ENCODE data around the gene SLC24A3.

DNA sequence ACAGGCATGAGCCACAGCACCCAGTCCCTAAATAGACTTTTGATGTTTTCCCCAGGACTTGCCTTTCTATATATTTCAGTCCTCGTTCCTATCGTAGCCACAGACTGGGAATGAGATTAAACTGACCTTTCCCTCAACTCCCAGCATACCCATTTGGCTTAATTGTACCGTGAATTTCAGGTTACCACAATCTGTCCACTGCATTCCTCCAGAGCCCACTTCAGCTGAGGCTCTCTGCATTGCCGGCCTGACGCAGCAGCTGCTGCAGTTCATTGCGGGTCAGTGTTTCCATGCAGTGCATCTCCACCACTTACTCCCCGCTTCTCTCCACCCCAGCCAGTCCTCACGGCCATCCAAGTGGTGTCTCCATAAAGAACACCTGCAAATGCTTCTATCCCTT is 442.5 kb downstream of the SLC24A3 start:
- TF ChIP-seq HCFC1 (IDR thresholded peaks at IDR 0.05; ENCODE audit: low read depth, low read length): no peak
- no peak for TF ChIP-seq PLRG1 (conservative IDR thresholded peaks at IDR 0.05)
- no peak for TF ChIP-seq BHLHE40 (IDR thresholded peaks at IDR 0.05; ENCODE audit: low read length)
- TF ChIP-seq SIN3A (IDR thresholded peaks at IDR 0.05; ENCODE audit: borderline replicate concordance, low read depth, low read length): no peak
- TF ChIP-seq HDAC2 (CRISPR knock-in tag; IDR thresholded peaks at IDR 0.05): no peak
- TF ChIP-seq, protein P1, sequence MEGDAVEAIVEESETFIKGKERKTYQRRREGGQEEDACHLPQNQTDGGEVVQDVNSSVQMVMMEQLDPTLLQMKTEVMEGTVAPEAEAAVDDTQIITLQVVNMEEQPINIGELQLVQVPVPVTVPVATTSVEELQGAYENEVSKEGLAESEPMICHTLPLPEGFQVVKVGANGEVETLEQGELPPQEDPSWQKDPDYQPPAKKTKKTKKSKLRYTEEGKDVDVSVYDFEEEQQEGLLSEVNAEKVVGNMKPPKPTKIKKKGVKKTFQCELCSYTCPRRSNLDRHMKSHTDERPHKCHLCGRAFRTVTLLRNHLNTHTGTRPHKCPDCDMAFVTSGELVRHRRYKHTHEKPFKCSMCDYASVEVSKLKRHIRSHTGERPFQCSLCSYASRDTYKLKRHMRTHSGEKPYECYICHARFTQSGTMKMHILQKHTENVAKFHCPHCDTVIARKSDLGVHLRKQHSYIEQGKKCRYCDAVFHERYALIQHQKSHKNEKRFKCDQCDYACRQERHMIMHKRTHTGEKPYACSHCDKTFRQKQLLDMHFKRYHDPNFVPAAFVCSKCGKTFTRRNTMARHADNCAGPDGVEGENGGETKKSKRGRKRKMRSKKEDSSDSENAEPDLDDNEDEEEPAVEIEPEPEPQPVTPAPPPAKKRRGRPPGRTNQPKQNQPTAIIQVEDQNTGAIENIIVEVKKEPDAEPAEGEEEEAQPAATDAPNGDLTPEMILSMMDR (CRISPR knock-in tag; IDR thresholded peaks at IDR 0.05): no peak
- TF ChIP-seq ATF7 (IDR thresholded peaks at IDR 0.05): no peak
- TF ChIP-seq ATF7 (CRISPR knock-in tag; IDR thresholded peaks at IDR 0.05): no peak
- TF ChIP-seq ZNF101 (CRISPR knock-in tag; IDR thresholded peaks at IDR 0.05; ENCODE audit: borderline replicate concordance, low read depth): no peak
- TF ChIP-seq HMGXB4 (CRISPR knock-in tag; IDR thresholded peaks at IDR 0.05; ENCODE audit: borderline replicate concordance in 1 of 2, low read depth in 1 of 2): no peak
